SJCRH30 (cell line): ENCODE data around the gene ANAPC4. TPM values are rescaled to one million over a fixed set of nuclear protein-coding genes. Genes with fewer than 3 reads are reported as not detected.
"Not testable (repeated sequence)": the region's sequence is repeated elsewhere in the genome, so short reads cannot be mapped to it uniquely, and the experiment has no call there.

Experiments used
- DNase-seq, 2 experiments: peaks; one replicate each; pipeline ENCODE4 v3.0.0-alpha.2; 2015 to 2020
- H3K27ac ChIP-seq: fragments of 250-450 bp; sonication (Bioruptor Pico); 2 replicates; pipeline ENCODE4 v1.5.1; 2020; ENCODE audit warnings: mild to moderate bottlenecking, moderate library complexity
- H3K27me3 ChIP-seq: fragments of 250-450 bp; sonication (Bioruptor Pico); 2 replicates; pipeline ENCODE4 v1.5.1; 2020; ENCODE audit warnings: mild to moderate bottlenecking, moderate library complexity
- H3K36me3 ChIP-seq: fragments of 250-450 bp; sonication (Bioruptor Pico); 2 replicates; pipeline ENCODE4 v1.5.1; 2020; ENCODE audit warnings: mild to moderate bottlenecking, moderate library complexity
- H3K4me1 ChIP-seq: fragments of 250-450 bp; sonication (Bioruptor Pico); 2 replicates; pipeline ENCODE4 v1.5.1; 2020; ENCODE audit warnings: mild to moderate bottlenecking, moderate library complexity
- H3K4me3 ChIP-seq: fragments of 250-450 bp; sonication (Bioruptor Pico); 2 replicates; pipeline ENCODE4 v1.5.1; 2020; ENCODE audit warnings: mild to moderate bottlenecking, moderate library complexity
- H3K9me3 ChIP-seq: fragments of 250-450 bp; sonication (Bioruptor Pico); replicated peaks from 2 replicates; pipeline ENCODE4 v1.5.1; 2020; ENCODE audit warnings: mild to moderate bottlenecking, moderate library complexity
- total RNA-seq: library from RNA; depleted of rRNA; stranded (reverse); fragments of >200 nt; shearing (Covaris generic); gene quantifications from 2 replicates; pipeline ENCODE4 v1.2.3, GENCODE V29; 2014

ANAPC4 gene
- total RNA-seq, 1 experiment from 2014 or later: 49.8 TPM

GRCh38 chr4:25361253-25361652 is 15.8 kb upstream of the ANAPC4 start:
- no peak for DNase-seq
- Histone ChIP-seq H3K9me3 (no peaks in the 10 kb centered on the region; the same call in 1 of the 2 replicates), H3K36me3 (no peaks in the 10 kb centered on the region; the same call in 1 of the 2 replicates), H3K4me3 (no peak overlapping the region), H3K4me1 (no peaks in the 10 kb centered on the region), H3K27ac (no peak overlapping the region), H3K27me3 (no peaks in the 10 kb centered on the region)

GRCh38 chr4:25367004-25367621 is 9.9 kb upstream of the ANAPC4 start:
- Histone ChIP-seq H3K27ac (no peak overlapping the region), H3K27me3 (no peaks in the 10 kb centered on the region), H3K4me1 (no peaks in the 10 kb centered on the region), H3K9me3 (no peaks in the 10 kb centered on the region), H3K4me3 (no peak overlapping the region), H3K36me3 (no peaks in the 10 kb centered on the region)
- peak in 1 of 2 experiments; percentile 65 for DNase-seq

- no peak for DNase-seq
- Histone ChIP-seq H3K27me3 (no peaks in the 10 kb centered on the region), H3K9me3 (no peaks in the 10 kb centered on the region), H3K4me1 (no peaks in the 10 kb centered on the region), H3K36me3 (no peaks in the 10 kb centered on the region), H3K4me3 (no peak overlapping the region), H3K27ac (no peak overlapping the region)
These were observed 9.2 kb upstream of the ANAPC4 start for GRCh38 chr4:25367877-25368276.

GRCh38 chr4:25368315-25368714 is 8.7 kb upstream of the ANAPC4 start:
- Histone ChIP-seq H3K4me3 (no peak overlapping the region), H3K9me3 (no peaks in the 10 kb centered on the region), H3K27ac (no peak overlapping the region), H3K4me1 (no peaks in the 10 kb centered on the region), H3K36me3 (no peaks in the 10 kb centered on the region), H3K27me3 (no peaks in the 10 kb centered on the region)
- DNase-seq: no peak

- H3K27me3 ChIP-seq: no peaks in the 10 kb centered on the region
- no peaks in the 10 kb centered on the region for H3K9me3 ChIP-seq
- H3K36me3 ChIP-seq: no peaks in the 10 kb centered on the region
- no peak overlapping the region for H3K27ac ChIP-seq
- no peak overlapping the region for H3K4me3 ChIP-seq
- no peaks in the 10 kb centered on the region for H3K4me1 ChIP-seq
- no peak for DNase-seq
These were observed 6.8 kb upstream of the ANAPC4 start for GRCh38 chr4:25370242-25370641.

GRCh38 chr4:25372549-25372948 is 4.5 kb upstream of the ANAPC4 start:
- not testable (repeated sequence) for H3K9me3 ChIP-seq, H3K36me3 ChIP-seq, H3K27ac ChIP-seq, H3K4me1 ChIP-seq, DNase-seq, H3K27me3 ChIP-seq, H3K4me3 ChIP-seq

GRCh38 chr4:25377572-25378436 is 741 bp downstream of the ANAPC4 start:
- H3K9me3 ChIP-seq: no peaks in the 10 kb centered on the region
- H3K4me1 ChIP-seq: peaks cover 10% of the 10 kb centered on the region
- no peak for DNase-seq
- no peaks in the 10 kb centered on the region for H3K27me3 ChIP-seq
- peak overlapping the region; percentile 27; the same call in 1 of the 2 replicates for H3K27ac ChIP-seq
- H3K36me3 ChIP-seq: peaks cover 29% of the 10 kb centered on the region
- H3K4me3 ChIP-seq: peak overlapping the region; percentile 80

GRCh38 chr4:25378437-25378743 is 1.3 kb downstream of the ANAPC4 start:
- H3K4me3 ChIP-seq: peak overlapping the region; percentile 80; the same call in 1 of the 2 replicates

GRCh38 chr4:25379591-25379990 is 2.5 kb downstream of the ANAPC4 start:
- H3K9me3 ChIP-seq: no peaks in the 10 kb centered on the region
- H3K27ac ChIP-seq: no peak overlapping the region
- H3K4me1 ChIP-seq: peaks cover 10% of the 10 kb centered on the region
- peaks cover 46% of the 10 kb centered on the region for H3K36me3 ChIP-seq
- H3K27me3 ChIP-seq: no peaks in the 10 kb centered on the region
- no peak for DNase-seq
- H3K4me3 ChIP-seq: no peak overlapping the region

More at GRCh38 chr4:25378437-25378743, 1.3 kb downstream of the ANAPC4 start:
- no peak overlapping the region for H3K27ac ChIP-seq
- no peak for DNase-seq
- H3K4me1 ChIP-seq: peaks cover 10% of the 10 kb centered on the region
- no peaks in the 10 kb centered on the region for H3K9me3 ChIP-seq
- no peaks in the 10 kb centered on the region for H3K27me3 ChIP-seq
- peaks cover 35% of the 10 kb centered on the region for H3K36me3 ChIP-seq

- no peaks in the 10 kb centered on the region for H3K9me3 ChIP-seq
- no peak for DNase-seq
- H3K4me3 ChIP-seq: no peak overlapping the region
- H3K27ac ChIP-seq: no peak overlapping the region
- H3K27me3 ChIP-seq: no peaks in the 10 kb centered on the region
- H3K4me1 ChIP-seq: peaks cover under 1% of the 10 kb centered on the region; the same call in 1 of the 2 replicates
- H3K36me3 ChIP-seq: peaks cover 71% of the 10 kb centered on the region
These were observed 6.6 kb downstream of the ANAPC4 start for GRCh38 chr4:25383647-25384046.

- H3K4me1 ChIP-seq: no peaks in the 10 kb centered on the region
- DNase-seq: no peak
- H3K36me3 ChIP-seq: peaks cover 70% of the 10 kb centered on the region
- H3K27me3 ChIP-seq: no peaks in the 10 kb centered on the region
- no peak overlapping the region for H3K4me3 ChIP-seq
- no peak overlapping the region for H3K27ac ChIP-seq
- H3K9me3 ChIP-seq: no peaks in the 10 kb centered on the region
These were observed 9.9 kb downstream of the ANAPC4 start for GRCh38 chr4:25386926-25387325.

GRCh38 chr4:25397305-25397704 is 20.2 kb downstream of the ANAPC4 start:
- H3K9me3 ChIP-seq: peaks cover 7% of the 10 kb centered on the region; the same call in 1 of the 2 replicates
- H3K27me3 ChIP-seq: no peaks in the 10 kb centered on the region
- no peak for DNase-seq
- H3K4me3 ChIP-seq: no peak overlapping the region
- no peak overlapping the region for H3K27ac ChIP-seq
- no peaks in the 10 kb centered on the region for H3K4me1 ChIP-seq
- H3K36me3 ChIP-seq: peaks cover 74% of the 10 kb centered on the region

- DNase-seq: no peak
- peaks cover 76% of the 10 kb centered on the region for H3K36me3 ChIP-seq
- H3K27ac ChIP-seq: no peak overlapping the region
- H3K27me3 ChIP-seq: no peaks in the 10 kb centered on the region
- no peaks in the 10 kb centered on the region for H3K4me1 ChIP-seq
- H3K4me3 ChIP-seq: no peak overlapping the region
- peaks cover 7% of the 10 kb centered on the region; the same call in 1 of the 2 replicates for H3K9me3 ChIP-seq
These were observed 22.4 kb downstream of the ANAPC4 start for GRCh38 chr4:25399510-25399909.

GRCh38 chr4:25401066-25401465 is 24.0 kb downstream of the ANAPC4 start:
- no peaks in the 10 kb centered on the region for H3K27me3 ChIP-seq
- H3K36me3 ChIP-seq: peaks cover 65% of the 10 kb centered on the region
- H3K9me3 ChIP-seq: peaks cover 7% of the 10 kb centered on the region; the same call in 1 of the 2 replicates
- H3K4me3 ChIP-seq: no peak overlapping the region
- no peak overlapping the region for H3K27ac ChIP-seq
- no peak for DNase-seq
- no peaks in the 10 kb centered on the region for H3K4me1 ChIP-seq

- Histone ChIP-seq H3K4me1 (no peaks in the 10 kb centered on the region), H3K27ac (no peak overlapping the region), H3K9me3 (peaks cover under 1% of the 10 kb centered on the region; the same call in 1 of the 2 replicates), H3K36me3 (peaks cover 62% of the 10 kb centered on the region), H3K4me3 (no peak overlapping the region), H3K27me3 (no peaks in the 10 kb centered on the region)
- DNase-seq: no peak
These were observed 25.5 kb downstream of the ANAPC4 start for GRCh38 chr4:25402521-25402920.
